Stimulated activated CD8-positive, alpha-beta memory T cell treated with anti-CD3 and anti-CD28 coated beads, Interleukin-7, amount 100 ng/mL, for 48 hours (primary cell): ENCODE measurements around the gene TRPM2.
"Not testable (repeated sequence)": the region's sequence is repeated elsewhere in the genome, so short reads cannot be mapped to it uniquely, and the experiment has no call there.

Experiments used
- DNase-seq, 2 donors: peaks; one replicate each; pipeline ENCODE4 v3.0.0-alpha.2; 2020; ENCODE audit warnings: low read depth in 1 of 2; ENCODE audit errors: extremely low read depth in 1 of 2

Gene TRPM2

GRCh38 chr21:44351535-44352252, 1.7 kb upstream of the TRPM2 start:
- DNase-seq, result no peak

- no peak for DNase-seq
Measured at GRCh38 chr21:44352253-44352860, 1.1 kb upstream of the TRPM2 start.

GRCh38 chr21:44354001-44354405, 582 bp downstream of the TRPM2 start:
- DNase-seq, result no peak

- no peak for DNase-seq
Measured at GRCh38 chr21:44354775-44355771, 1.7 kb downstream of the TRPM2 start.

- DNase-seq, result no peak
Measured at GRCh38 chr21:44356160-44356559, 2.7 kb downstream of the TRPM2 start.

- no peak for DNase-seq
Measured at GRCh38 chr21:44356636-44357035, 3.2 kb downstream of the TRPM2 start.

GRCh38 chr21:44357064-44357837, 3.8 kb downstream of the TRPM2 start:
- DNase-seq, result no peak

- DNase-seq, result no peak
Measured at GRCh38 chr21:44359396-44359795, 6.0 kb downstream of the TRPM2 start.

- DNase-seq, result no peak
Measured at GRCh38 chr21:44360159-44360558, 6.7 kb downstream of the TRPM2 start.

- not testable (repeated sequence) for DNase-seq
Measured at GRCh38 chr21:44361903-44362302, 8.5 kb downstream of the TRPM2 start.

GRCh38 chr21:44363278-44363677, 9.9 kb downstream of the TRPM2 start:
- no peak for DNase-seq

GRCh38 chr21:44364151-44365053, 11.0 kb downstream of the TRPM2 start:
- no peak for DNase-seq

- DNase-seq, result no peak
Measured at GRCh38 chr21:44365251-44365966, 12.0 kb downstream of the TRPM2 start.

GRCh38 chr21:44365967-44366585, 12.7 kb downstream of the TRPM2 start:
- DNase-seq, result no peak

- no peak for DNase-seq
Measured at GRCh38 chr21:44366586-44367211, 13.3 kb downstream of the TRPM2 start.

- no peak for DNase-seq
Measured at GRCh38 chr21:44368711-44369446, 15.5 kb downstream of the TRPM2 start.

GRCh38 chr21:44370027-44370735, 16.8 kb downstream of the TRPM2 start:
- no peak for DNase-seq
